NCI-H2196 treated with DMSO at 0.1 percent for 48 hours (cell line): ENCODE results near the gene ZFYVE19.
"Not testable (repeated sequence)": the region's sequence is repeated elsewhere in the genome, so short reads cannot be mapped to it uniquely, and the experiment has no call there.

Source experiments
- DNase-seq: peaks from one replicate; lab custom pipeline; 2025; ENCODE audit not compliant: unreplicated experiment; lab: John Stamatoyannopoulos, UW

ZFYVE19 gene

DNA sequence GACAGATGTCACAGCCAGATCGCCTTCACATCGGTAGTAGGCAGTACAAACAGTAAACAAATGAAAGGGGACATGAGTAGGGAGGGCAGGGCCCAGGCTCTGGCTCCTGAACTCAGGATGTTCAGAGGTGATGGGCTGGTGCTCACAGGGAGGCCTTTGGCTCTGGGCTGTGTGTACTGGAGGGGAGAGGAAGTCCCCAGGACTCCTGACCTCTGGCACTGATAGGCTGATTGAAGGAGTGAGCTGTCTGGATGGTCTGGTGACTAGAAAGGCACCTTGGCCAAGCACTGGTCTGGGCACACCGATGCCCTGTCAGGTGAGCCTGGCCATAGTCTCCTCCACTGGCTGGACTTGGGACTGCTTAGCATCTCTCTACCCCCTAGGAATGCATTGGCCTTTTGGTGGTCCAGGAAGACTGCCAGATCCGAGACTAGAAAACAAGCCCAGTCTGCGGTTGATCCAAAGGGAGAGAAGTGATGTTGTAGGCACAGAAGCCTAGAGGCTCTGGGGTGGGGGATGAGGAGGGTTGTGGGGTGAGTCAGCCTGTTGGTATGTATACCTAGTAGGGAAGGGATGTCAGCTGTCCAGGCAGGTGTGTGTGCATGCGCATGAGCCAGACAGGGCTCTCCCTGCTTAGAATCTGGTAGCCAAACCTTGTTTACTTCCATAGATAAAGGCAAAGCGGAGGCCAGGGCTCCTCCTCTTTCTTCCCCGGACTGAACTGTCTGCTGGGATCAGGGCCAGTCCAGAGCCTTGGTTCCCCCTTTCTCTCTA lies 38.8 kb downstream of the ZFYVE19 start:
- peak; percentile 51 for DNase-seq

- DNase-seq: no peak
Observed at GRCh38 chr15:40846841-40847222, 39.9 kb downstream of the ZFYVE19 start.

DNA sequence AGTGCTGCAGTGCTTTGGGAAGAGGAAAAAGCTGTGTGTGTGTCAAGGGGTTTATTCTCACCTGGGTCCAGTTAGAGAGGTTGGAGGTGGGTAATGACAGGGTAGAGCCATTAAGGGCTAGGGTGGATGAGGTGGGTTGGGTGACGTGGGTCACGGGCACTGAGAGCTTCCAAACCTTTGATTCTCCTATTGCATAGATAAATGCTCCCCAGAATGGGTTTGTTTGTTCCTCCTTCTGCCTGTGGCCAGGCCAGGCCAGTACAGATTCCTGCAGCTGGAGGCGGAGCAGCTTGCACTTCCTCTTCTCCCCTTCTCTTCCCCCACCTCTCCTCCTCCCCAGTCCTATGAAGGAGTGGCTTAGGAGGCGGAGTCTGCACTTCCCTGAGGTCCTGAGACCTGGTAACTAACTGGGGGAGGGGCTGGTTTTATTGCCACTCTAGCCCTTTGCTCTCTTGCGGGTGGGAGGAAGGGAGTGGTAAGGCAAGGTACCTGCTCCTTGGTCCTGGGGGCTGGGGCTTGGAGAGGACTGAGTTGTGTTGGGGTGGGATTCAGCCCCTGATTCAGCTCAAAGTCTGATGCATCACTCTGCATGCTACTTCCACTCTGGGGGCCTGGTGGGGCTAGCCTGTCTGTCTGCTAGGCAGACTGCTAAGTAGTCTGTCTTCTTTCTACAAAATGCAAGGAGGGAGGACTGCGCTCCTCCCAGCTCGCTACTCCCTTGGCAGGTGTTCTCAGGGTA lies 40.5 kb downstream of the ZFYVE19 start:
- peak; percentile 69 for DNase-seq

GRCh38 chr15:40850576-40851112 lies 43.8 kb downstream of the ZFYVE19 start:
- no peak for DNase-seq

- DNase-seq: no peak
Observed at GRCh38 chr15:40852529-40852928, 45.6 kb downstream of the ZFYVE19 start.

DNA sequence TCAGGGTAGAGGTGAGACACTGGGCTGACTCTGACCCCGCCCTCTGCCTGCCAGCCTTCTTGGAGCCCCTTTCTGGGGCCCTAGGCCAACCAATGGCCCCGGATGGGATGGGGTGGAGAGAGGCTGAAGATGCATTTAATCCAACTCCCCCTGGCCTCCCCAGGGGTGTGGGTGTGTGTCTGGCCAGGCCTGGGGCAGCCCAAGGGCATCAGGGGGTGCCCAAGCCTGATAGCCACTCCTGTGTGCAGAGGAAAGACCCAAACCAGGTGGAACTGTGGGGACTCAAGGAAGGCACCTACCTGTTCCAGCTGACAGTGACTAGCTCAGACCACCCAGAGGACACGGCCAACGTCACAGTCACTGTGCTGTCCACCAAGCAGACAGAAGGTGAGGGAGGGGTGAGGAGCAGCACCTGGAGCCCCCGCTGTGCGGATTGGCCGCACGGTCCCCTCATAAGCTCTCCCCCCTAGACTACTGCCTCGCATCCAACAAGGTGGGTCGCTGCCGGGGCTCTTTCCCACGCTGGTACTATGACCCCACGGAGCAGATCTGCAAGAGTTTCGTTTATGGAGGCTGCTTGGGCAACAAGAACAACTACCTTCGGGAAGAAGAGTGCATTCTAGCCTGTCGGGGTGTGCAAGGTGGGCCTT lies 46.5 kb downstream of the ZFYVE19 start:
- no peak for DNase-seq

GRCh38 chr15:40854161-40854560 lies 47.3 kb downstream of the ZFYVE19 start:
- DNase-seq: no peak

DNA sequence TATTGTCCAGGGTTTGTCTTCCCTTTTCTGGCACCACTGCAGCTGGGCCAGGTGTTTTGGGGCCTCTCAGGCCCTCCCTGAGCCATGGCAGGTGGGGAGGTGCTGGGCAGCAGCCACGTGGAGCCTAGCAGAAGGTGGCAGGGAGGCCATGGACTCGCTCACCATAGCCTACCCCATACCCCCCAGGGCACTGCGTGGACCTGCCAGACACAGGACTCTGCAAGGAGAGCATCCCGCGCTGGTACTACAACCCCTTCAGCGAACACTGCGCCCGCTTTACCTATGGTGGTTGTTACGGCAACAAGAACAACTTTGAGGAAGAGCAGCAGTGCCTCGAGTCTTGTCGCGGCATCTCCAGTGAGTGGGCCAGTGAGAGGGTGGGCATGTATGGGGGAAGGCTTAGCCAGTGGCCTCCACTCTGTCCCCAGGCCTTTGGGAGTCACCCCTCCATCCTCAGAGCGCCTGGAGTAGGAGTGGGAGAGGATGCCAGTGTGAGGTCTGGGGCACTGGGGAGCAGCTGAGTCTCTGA lies 48.9 kb downstream of the ZFYVE19 start:
- no peak for DNase-seq

DNA sequence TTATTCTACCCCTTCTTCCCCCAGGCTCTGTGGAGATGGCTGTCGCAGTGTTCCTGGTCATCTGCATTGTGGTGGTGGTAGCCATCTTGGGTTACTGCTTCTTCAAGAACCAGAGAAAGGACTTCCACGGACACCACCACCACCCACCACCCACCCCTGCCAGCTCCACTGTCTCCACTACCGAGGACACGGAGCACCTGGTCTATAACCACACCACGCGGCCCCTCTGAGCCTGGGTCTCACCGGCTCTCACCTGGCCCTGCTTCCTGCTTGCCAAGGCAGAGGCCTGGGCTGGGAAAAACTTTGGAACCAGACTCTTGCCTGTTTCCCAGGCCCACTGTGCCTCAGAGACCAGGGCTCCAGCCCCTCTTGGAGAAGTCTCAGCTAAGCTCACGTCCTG lies 49.9 kb downstream of the ZFYVE19 start:
- DNase-seq: no peak

DNA sequence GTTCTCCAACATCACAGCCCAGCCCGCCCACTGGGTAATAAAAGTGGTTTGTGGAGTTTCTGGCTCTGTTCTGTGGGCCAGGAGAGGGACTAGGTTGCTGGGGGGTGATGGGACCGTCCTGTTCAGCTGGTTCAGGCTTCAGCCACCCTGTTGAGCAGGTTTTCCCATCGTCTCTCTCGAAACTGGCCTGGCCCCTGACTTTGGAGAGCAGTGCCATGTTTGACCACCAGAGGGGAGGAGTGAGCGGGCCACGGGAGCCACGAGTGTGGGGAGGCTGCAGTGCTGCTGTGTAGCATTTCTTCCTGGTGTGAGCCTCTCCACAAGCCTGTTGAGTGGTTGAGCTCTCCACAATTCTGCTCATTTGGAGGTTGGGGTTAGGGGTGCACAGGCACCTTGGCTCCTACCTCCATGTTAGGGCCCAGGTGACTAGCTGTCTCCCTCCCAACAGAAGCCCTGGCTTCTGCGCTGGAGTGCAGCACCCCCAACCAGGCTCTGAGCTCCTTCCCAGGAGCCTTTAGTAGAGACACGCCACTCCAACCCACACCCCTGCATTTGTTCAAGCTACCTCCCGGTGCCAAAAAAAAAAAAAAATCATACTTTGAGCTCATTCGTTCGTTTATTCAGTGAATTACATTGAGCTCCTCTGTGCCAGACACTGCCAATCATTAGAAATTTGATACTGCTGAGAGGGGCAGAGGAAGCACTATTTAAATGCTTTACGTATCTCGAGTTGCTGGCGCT lies 50.9 kb downstream of the ZFYVE19 start:
- peak; percentile 22 for DNase-seq

- no peak for DNase-seq
Observed at GRCh38 chr15:40858706-40859105, 51.8 kb downstream of the ZFYVE19 start.

DNA sequence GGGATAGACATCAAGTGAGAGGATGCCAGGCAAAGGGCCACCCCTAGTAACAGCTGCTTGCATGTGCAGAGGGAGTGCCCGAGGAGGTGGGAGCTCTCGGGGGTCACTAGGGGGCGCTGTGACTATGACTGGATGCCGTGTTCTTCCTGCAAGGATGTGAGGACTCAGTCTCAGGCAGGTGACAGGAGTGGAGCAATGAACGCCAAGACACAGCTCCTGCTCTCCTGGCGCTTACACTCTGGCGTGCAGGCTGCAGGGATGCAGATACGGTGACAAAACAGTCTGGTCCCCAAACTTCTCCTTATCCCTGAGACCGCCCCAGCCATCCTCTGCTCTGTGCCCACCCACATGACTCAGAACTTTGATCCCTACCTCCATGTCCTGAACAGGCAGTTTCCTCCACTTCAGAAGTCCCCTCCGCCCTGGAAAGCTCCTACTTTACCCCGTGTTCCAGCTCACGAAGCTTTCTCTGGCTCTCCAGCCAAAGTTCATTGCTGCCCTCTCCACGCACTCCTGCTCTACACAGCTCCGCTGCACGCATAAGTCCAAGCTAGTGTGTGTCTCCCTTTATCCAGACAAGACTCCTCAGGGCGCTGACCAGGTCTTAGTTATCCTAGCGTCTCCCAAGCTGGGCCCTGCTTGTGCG lies 52.4 kb downstream of the ZFYVE19 start:
- peak; percentile 25 for DNase-seq

DNA sequence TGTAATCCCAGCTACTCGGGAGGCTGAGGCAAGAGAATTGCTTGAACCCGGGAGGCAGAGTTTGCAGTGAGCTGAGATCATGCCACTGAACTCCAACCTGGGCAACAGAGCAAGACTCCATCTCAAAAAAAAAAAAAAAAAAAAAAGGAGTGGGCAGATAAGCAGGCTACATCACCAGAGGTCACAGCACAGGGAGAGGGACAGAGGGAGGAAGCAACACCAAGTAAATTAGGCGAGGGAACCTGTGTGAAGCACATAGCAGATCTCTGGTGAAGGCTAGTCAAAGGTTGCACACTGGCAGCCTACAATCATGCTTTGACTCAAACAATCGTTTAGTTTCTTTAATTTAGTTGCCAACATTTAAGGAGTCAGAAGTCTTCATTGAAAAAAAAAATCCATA lies 54.3 kb downstream of the ZFYVE19 start:
- not testable (repeated sequence) for DNase-seq

DNA sequence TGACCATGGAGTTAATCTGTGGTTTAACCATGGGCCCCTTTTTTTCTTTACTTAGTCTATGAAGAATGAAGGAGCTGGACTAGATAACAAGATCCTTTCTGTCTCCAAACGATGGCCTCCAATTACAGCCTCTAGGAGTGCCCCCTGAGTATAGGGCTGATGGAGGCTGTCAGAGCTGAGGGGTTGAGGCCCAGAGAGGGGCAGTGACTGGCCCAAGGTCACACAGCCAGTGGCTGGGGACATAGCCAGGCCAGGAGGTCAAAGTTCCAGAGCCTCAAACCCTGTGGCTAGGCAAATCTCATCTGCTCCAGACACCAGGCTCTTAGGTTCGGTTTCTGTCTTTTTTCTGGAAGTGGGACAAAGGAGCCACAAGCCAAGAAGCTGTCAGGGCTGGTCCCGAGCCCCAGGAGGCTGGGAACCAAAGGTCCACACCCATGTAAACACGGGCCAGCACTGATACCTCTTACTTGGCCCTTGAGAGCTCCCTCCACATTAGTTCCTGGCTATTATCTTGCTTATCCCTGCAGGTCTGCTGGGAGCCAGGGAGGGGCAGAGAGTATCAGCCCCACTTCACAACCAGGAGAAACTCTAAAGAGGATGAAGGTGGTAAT lies 56.9 kb downstream of the ZFYVE19 start:
- no peak for DNase-seq
